ENCODE data around the gene PHF21B. TPM values are rescaled to one million over a fixed set of nuclear protein-coding genes. Genes with fewer than 3 reads are reported as not detected.

Gene PHF21B
- total RNA-seq, 1 donor from 2014 or later, result not detected

- H3K9me3 ChIP-seq, result no peaks in the 10 kb centered on the region
- H3K4me1 ChIP-seq, result no peaks in the 10 kb centered on the region
- H3K36me3 ChIP-seq, result no peaks in the 10 kb centered on the region
- no peak for DNase-seq (ENCODE audit: low spot score in 2 of 2)
- intact Hi-C loops (cut with DNase I), result no loop called here
- no peaks in the 10 kb centered on the region for H3K27me3 ChIP-seq
- H3K4me3 ChIP-seq, result no peak overlapping the region
- TF ChIP-seq, protein P1, sequence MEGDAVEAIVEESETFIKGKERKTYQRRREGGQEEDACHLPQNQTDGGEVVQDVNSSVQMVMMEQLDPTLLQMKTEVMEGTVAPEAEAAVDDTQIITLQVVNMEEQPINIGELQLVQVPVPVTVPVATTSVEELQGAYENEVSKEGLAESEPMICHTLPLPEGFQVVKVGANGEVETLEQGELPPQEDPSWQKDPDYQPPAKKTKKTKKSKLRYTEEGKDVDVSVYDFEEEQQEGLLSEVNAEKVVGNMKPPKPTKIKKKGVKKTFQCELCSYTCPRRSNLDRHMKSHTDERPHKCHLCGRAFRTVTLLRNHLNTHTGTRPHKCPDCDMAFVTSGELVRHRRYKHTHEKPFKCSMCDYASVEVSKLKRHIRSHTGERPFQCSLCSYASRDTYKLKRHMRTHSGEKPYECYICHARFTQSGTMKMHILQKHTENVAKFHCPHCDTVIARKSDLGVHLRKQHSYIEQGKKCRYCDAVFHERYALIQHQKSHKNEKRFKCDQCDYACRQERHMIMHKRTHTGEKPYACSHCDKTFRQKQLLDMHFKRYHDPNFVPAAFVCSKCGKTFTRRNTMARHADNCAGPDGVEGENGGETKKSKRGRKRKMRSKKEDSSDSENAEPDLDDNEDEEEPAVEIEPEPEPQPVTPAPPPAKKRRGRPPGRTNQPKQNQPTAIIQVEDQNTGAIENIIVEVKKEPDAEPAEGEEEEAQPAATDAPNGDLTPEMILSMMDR (IDR thresholded peaks at IDR 0.05), result no peak
- H3K27ac ChIP-seq, result no peak overlapping the region
Measured at GRCh38 chr22:44934454-44934735, 75.4 kb downstream of the PHF21B start.

DNA sequence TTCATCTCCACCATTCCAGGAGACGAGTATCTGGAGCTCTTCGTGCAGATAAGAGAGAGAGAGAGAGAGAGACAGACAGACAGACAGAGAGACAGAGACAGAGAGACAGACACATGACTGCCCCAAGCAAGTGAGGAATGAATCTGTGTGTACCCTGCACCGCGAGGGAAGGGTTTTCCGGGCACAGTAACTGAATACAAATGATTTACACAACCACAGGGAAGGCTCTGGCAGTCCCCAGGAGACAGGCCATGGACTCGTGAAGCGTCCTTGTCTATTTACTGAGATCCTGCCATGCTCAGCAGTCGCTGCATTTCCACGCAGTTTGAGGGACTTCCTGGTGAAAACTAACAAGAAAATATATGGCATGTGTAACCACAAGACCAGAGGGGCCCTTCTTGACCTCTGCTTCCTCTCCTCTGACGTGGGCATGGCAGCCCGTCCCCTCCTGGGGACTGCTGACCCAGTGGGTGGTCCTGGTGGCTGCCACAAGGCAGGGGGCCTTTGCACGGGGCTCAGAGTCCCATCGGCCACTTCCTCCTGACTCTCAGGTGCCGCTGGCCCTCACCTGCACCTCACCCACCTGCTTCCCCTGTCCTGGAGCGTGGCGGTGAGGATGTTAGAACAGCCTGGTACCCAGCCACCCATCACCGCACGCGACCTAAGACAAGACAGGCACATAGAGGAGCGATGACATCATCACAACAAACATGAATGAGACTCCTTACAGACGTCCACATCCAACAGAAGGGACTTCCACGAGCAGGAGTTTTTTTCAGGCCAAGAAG, 75.9 kb downstream of the PHF21B start:
- Histone ChIP-seq H3K27ac (no peak overlapping the region), H3K9me3 (no peaks in the 10 kb centered on the region)
- DNase-seq (ENCODE audit: low spot score in 2 of 2), result no peak

DNA sequence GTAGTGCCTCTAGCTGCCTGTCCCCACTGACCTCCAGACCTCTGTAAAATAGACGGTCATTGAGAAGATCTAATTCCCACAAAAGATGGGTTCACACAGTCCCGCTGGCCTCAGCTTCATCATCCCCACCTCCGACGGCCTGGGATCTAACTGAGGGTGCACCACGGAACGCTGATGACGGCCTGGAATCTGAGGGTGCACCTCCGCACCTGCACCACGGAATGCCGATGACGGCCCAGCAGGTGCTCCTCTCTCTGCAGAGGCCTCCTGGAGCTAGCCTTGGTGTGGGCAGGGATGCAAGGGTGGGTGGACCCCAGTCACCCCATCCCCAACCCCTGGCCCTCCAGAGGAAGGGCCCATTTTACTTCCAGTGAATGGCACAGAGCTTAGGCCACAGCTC, 77.3 kb downstream of the PHF21B start:
- TF ChIP-seq, protein P1 (IDR thresholded peaks at IDR 0.05), result no peak
- H3K9me3 ChIP-seq, result no peaks in the 10 kb centered on the region
- intact Hi-C loops (cut with DNase I), result no loop called here
- DNase-seq (ENCODE audit: low spot score in 2 of 2), result no peak
- no peaks in the 10 kb centered on the region for H3K36me3 ChIP-seq
- no peaks in the 10 kb centered on the region for H3K4me1 ChIP-seq
- H3K27me3 ChIP-seq, result no peaks in the 10 kb centered on the region
- H3K27ac ChIP-seq, result no peak overlapping the region
- no peak overlapping the region for H3K4me3 ChIP-seq

More for the DNA sequence above, 75.9 kb downstream of the PHF21B start:
- Histone ChIP-seq H3K4me3 (no peak overlapping the region), H3K27me3 (no peaks in the 10 kb centered on the region), H3K4me1 (no peaks in the 10 kb centered on the region), H3K36me3 (no peaks in the 10 kb centered on the region)
- TF ChIP-seq, protein P1 (IDR thresholded peaks at IDR 0.05), result no peak
- intact Hi-C loops (cut with DNase I), result no loop called here

GRCh38 chr22:44931766-44932165, 78.0 kb downstream of the PHF21B start:
- Histone ChIP-seq H3K9me3 (no peaks in the 10 kb centered on the region), H3K4me1 (no peaks in the 10 kb centered on the region), H3K36me3 (no peaks in the 10 kb centered on the region), H3K27me3 (no peaks in the 10 kb centered on the region), H3K27ac (no peak overlapping the region), H3K4me3 (no peak overlapping the region)
- intact Hi-C loops (cut with DNase I), result no loop called here
- DNase-seq (ENCODE audit: low spot score in 2 of 2), result no peak
- TF ChIP-seq, protein P1 (IDR thresholded peaks at IDR 0.05), result no peak

DNA sequence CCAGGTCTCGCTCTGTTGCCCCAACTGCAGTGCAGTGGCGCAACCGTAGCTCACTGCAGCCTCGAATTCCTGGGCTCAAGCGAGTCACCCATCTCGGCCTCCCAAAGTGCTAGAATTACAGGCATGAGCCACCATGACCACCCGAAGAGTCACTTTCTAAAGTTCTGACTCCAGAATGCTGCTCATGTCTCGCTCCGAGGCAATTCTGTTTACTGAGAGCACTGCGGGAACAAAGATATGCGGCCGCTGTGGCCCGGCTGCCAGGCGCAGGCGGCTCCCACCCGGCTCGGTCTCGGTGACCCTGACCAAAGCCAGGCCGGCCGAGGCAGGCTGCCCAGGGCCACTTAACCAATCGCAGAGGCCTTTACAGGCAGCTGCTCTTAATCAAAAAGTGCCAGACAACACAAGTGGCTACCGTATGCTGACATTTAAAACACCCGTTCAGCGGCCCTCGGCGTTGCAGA, 78.7 kb downstream of the PHF21B start:
- H3K36me3 ChIP-seq, result no peaks in the 10 kb centered on the region
- H3K27ac ChIP-seq, result no peak overlapping the region
- intact Hi-C loops (cut with DNase I), result no loop called here
- no peaks in the 10 kb centered on the region for H3K4me1 ChIP-seq
- no peak for DNase-seq (ENCODE audit: low spot score in 2 of 2)
- H3K27me3 ChIP-seq, result no peaks in the 10 kb centered on the region
- no peaks in the 10 kb centered on the region for H3K9me3 ChIP-seq
- no peak overlapping the region for H3K4me3 ChIP-seq
- TF ChIP-seq, protein P1 (IDR thresholded peaks at IDR 0.05), result no peak

DNA sequence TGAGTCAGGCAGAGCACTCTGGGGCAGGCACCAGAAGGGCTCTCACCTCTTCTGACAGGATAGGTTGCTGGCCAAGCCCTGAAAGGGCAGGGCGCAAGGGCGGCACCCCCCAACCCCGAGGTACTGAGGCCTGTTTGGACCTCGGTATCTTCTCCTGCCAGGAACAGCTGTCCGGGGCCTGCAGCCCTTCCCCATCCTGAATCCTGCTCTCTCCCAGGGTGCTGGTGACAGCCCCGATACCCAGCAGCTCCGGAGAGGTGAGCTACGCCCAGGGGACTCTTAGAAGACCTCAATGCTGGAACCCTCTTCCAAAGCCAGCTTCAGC, 79.1 kb downstream of the PHF21B start:
- no peak overlapping the region for H3K4me3 ChIP-seq
- H3K27me3 ChIP-seq, result no peaks in the 10 kb centered on the region
- H3K36me3 ChIP-seq, result no peaks in the 10 kb centered on the region
- intact Hi-C loops (cut with DNase I), result no loop called here
- no peak for DNase-seq (ENCODE audit: low spot score in 2 of 2)
- H3K9me3 ChIP-seq, result no peaks in the 10 kb centered on the region
- no peak overlapping the region for H3K27ac ChIP-seq
- TF ChIP-seq, protein P1 (IDR thresholded peaks at IDR 0.05), result no peak
- no peaks in the 10 kb centered on the region for H3K4me1 ChIP-seq
